Measurements from ENCODE around the gene PITPNM1.

DNA sequence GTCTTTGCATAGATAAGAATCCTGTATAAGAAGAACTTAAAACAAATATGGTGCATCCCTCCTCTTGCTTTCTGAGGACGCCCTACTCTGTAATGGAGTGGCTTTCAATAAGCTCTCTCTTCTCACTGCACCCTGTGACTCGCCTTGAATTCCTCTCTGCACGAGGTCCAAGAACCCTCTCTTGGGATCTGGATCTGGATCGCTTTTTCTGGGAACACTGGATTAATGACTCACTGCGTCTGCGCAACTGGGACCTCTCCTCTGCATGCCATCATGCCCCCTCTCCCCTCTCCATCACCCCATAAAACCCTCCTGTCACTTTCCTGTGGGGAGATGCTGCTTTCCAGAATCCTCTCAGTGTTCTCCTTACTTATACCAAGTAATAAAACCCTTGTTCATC lies 33.1 kb upstream of the PITPNM1 start:
- TF ChIP-seq POLR2A (IDR thresholded peaks at IDR 0.05) (no peak), POLR2AphosphoS5 (IDR thresholded peaks at IDR 0.05) (no peak)
- TF ChIP-seq, protein P1, sequence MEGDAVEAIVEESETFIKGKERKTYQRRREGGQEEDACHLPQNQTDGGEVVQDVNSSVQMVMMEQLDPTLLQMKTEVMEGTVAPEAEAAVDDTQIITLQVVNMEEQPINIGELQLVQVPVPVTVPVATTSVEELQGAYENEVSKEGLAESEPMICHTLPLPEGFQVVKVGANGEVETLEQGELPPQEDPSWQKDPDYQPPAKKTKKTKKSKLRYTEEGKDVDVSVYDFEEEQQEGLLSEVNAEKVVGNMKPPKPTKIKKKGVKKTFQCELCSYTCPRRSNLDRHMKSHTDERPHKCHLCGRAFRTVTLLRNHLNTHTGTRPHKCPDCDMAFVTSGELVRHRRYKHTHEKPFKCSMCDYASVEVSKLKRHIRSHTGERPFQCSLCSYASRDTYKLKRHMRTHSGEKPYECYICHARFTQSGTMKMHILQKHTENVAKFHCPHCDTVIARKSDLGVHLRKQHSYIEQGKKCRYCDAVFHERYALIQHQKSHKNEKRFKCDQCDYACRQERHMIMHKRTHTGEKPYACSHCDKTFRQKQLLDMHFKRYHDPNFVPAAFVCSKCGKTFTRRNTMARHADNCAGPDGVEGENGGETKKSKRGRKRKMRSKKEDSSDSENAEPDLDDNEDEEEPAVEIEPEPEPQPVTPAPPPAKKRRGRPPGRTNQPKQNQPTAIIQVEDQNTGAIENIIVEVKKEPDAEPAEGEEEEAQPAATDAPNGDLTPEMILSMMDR (IDR thresholded peaks at IDR 0.05) = no peak

Data from sigmoid colon (tissue), 4 donors.